ENCODE measurements around the gene AGXT2.

AGXT2 gene

GRCh38 chr5:35069188-35069587, 21.4 kb upstream of the AGXT2 start:
- TF ChIP-seq CTCF (IDR thresholded peaks at IDR 0.05; ENCODE audit: borderline replicate concordance, insufficient read depth, low read depth, low read length), result no peak
- H3K4me3 ChIP-seq (ENCODE audit: low read depth, low read length), result no peak overlapping the region

GRCh38 chr5:35067985-35068384, 20.2 kb upstream of the AGXT2 start:
- no peak for TF ChIP-seq CTCF (IDR thresholded peaks at IDR 0.05; ENCODE audit: borderline replicate concordance, insufficient read depth, low read depth, low read length)
- no peak overlapping the region for H3K4me3 ChIP-seq (ENCODE audit: low read depth, low read length)

GRCh38 chr5:35066260-35066795, 18.6 kb upstream of the AGXT2 start:
- no peak overlapping the region for H3K4me3 ChIP-seq (ENCODE audit: low read depth, low read length)
- TF ChIP-seq CTCF (IDR thresholded peaks at IDR 0.05; ENCODE audit: borderline replicate concordance, insufficient read depth, low read depth, low read length), result no peak

GRCh38 chr5:35063414-35063813, 15.7 kb upstream of the AGXT2 start:
- H3K4me3 ChIP-seq (ENCODE audit: low read depth, low read length), result no peak overlapping the region

GRCh38 chr5:35061211-35061770, 13.5 kb upstream of the AGXT2 start:
- no peak overlapping the region for H3K4me3 ChIP-seq (ENCODE audit: low read depth, low read length)
- TF ChIP-seq CTCF (IDR thresholded peaks at IDR 0.05; ENCODE audit: borderline replicate concordance, insufficient read depth, low read depth, low read length), result no peak

More at GRCh38 chr5:35063414-35063813, 15.7 kb upstream of the AGXT2 start:
- TF ChIP-seq CTCF (IDR thresholded peaks at IDR 0.05; ENCODE audit: borderline replicate concordance, insufficient read depth, low read depth, low read length), result no peak

GRCh38 chr5:35060236-35060635, 12.5 kb upstream of the AGXT2 start:
- TF ChIP-seq CTCF (IDR thresholded peaks at IDR 0.05; ENCODE audit: borderline replicate concordance, insufficient read depth, low read depth, low read length), result no peak
- no peak overlapping the region for H3K4me3 ChIP-seq (ENCODE audit: low read depth, low read length)

- no peak for TF ChIP-seq CTCF (IDR thresholded peaks at IDR 0.05; ENCODE audit: borderline replicate concordance, insufficient read depth, low read depth, low read length)
- H3K4me3 ChIP-seq (ENCODE audit: low read depth, low read length), result no peak overlapping the region
Observed at GRCh38 chr5:35059251-35059650, 11.5 kb upstream of the AGXT2 start.

Data from GM12875 (cell line).